ENCODE data around the gene NANOS2. TPM values are rescaled to one million over a fixed set of nuclear protein-coding genes. Genes with fewer than 3 reads are reported as not detected.
A peak's percentile ranks its signal among the peaks of the same experiment; 100 is the strongest.
"Not testable (repeated sequence)": the region's sequence is repeated elsewhere in the genome, so short reads cannot be mapped to it uniquely, and the experiment has no call there.

NANOS2 gene
- total and polyA plus RNA-seq, 12 donors = not detected

DNA sequence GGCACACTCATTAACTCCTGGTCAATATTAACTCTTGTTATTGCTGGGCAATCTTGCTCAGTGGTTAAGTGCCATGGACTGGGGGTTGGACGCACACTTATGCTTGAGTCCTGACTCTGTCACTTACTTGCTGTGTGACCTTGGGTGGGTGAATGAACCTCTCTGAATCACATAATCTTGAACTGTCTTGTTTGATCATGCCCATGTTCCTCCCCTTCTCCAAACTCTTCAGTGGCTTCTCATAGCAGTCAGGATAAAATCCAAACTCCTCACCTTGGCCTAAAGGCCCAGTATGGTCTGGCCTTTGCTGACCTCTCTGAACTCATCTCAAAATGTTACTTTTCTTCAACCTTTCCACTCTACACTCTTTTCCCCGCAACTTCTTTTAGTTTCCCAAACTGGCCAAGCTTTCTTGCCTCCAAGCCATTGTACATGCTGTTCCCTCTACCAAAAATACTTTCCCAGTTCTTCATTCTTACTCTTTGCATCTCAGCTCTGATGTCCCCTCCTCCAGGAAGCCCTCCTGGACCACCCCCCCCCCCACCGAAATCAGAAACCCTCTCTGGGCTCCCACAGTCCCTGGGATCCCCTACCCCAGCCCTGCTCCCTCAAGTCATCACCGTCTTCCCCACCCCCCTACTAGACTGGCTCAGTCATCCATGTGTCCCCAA, 14.5 kb downstream of the NANOS2 start:
- Histone ChIP-seq H3K9me3 (replicated peaks in 1 of 3) (no peaks in the 10 kb centered on the region), H3K27me3 (no peaks in the 10 kb centered on the region), H3K27ac (peak overlapping the region in 2 of 5 donors; percentile 10 to 75), H3K4me1 (replicated peaks in 1 of 2) (peaks cover 16 to 20% of the 10 kb centered on the region in 2 donors), H3K4me3 (no peak overlapping the region), H3K36me3 (replicated peaks in 1 of 2) (peaks cover 0 to 27% of the 10 kb centered on the region in 2 donors)
- intact Hi-C loops (cut with DNase I) = no loop called here
- TF ChIP-seq POLR2A (IDR thresholded peaks at IDR 0.05) = no peak
- TF ChIP-seq, protein P1, sequence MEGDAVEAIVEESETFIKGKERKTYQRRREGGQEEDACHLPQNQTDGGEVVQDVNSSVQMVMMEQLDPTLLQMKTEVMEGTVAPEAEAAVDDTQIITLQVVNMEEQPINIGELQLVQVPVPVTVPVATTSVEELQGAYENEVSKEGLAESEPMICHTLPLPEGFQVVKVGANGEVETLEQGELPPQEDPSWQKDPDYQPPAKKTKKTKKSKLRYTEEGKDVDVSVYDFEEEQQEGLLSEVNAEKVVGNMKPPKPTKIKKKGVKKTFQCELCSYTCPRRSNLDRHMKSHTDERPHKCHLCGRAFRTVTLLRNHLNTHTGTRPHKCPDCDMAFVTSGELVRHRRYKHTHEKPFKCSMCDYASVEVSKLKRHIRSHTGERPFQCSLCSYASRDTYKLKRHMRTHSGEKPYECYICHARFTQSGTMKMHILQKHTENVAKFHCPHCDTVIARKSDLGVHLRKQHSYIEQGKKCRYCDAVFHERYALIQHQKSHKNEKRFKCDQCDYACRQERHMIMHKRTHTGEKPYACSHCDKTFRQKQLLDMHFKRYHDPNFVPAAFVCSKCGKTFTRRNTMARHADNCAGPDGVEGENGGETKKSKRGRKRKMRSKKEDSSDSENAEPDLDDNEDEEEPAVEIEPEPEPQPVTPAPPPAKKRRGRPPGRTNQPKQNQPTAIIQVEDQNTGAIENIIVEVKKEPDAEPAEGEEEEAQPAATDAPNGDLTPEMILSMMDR (IDR thresholded peaks at IDR 0.05) = no peak
- DNase-seq = no peak
- WGBS, 4 donors = 74 to 81% (median 76%) methylated on average over 4 of the region's 4 CpGs

DNA sequence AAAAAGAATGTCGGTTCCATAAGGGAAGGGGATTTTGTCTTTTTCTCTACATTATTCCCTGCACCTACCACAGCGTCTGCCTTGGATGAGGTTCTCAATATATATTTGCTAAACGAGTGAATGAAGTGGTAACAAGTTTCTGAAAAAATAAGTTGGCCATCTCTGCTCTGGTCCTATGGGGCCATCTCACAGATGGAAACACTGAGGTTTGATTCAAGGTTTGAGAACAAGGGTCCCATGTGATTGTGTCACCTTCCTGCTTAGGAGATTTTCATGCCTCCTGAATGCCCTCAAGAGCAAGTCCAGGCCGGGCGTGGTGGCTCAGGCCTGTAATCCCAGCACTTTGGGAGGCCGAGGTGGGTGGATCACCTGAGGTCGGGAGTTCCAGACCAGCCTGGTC, 15.3 kb downstream of the NANOS2 start:
- TF ChIP-seq, protein P1 (IDR thresholded peaks at IDR 0.05) = no peak
- no peak for TF ChIP-seq POLR2A (IDR thresholded peaks at IDR 0.05)
- Histone ChIP-seq H3K4me1 (replicated peaks in 1 of 2) (peaks cover 16 to 20% of the 10 kb centered on the region in 2 donors), H3K27ac (no peak overlapping the region), H3K4me3 (no peak overlapping the region), H3K9me3 (replicated peaks in 1 of 3) (no peaks in the 10 kb centered on the region), H3K27me3 (no peaks in the 10 kb centered on the region), H3K36me3 (replicated peaks in 1 of 2) (peaks cover 0 to 35% of the 10 kb centered on the region in 2 donors)
- WGBS, 4 donors = 93 to 95% (median 93%) methylated on average over 6 to 7 of the region's 7 CpGs
- intact Hi-C loops (cut with DNase I) = no loop called here
- DNase-seq = no peak

DNA sequence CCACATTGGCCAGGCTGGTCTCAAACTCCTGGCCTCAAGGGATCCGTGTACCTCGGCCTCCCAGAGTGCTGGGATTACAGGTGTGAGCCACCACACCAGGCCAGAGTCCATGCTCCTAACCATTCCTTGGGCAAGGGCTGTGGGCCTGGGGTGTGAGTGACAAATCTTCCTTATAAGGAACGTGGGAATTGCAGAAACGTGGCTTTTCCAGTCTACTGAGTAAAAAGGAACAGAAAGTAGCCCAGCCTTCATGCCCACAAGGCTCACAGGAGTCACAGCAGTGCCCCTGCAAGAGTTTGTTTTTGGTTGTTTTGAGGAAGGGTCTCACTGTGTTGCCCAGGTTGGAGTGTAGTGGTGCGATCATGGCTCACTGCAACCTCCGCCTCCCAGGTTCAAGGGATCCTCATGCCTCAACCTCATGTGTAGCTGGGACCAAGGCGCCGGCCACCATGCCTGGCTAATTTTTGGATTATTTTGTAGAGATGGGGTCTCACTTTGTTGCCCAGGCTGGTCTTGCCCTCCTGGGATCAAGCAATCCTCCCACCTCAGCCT, 17.2 kb downstream of the NANOS2 start:
- intact Hi-C loops (cut with DNase I) = no loop called here
- no peak for TF ChIP-seq POLR2A (IDR thresholded peaks at IDR 0.05)
- TF ChIP-seq, protein P1 (IDR thresholded peaks at IDR 0.05) = no peak
- H3K27me3 ChIP-seq = no peaks in the 10 kb centered on the region
- no peaks in the 10 kb centered on the region for H3K9me3 ChIP-seq (replicated peaks in 1 of 3)
- no peak overlapping the region for H3K4me3 ChIP-seq
- peaks cover 0 to 36% of the 10 kb centered on the region in 2 donors for H3K36me3 ChIP-seq (replicated peaks in 1 of 2)
- DNase-seq = no peak
- 78 to 95% (median 92%) methylated on average over 5 to 8 of the region's 8 CpGs for WGBS, 4 donors
- H3K4me1 ChIP-seq (replicated peaks in 1 of 2) = peaks cover 16 to 20% of the 10 kb centered on the region in 2 donors
- H3K27ac ChIP-seq = no peak overlapping the region

DNA sequence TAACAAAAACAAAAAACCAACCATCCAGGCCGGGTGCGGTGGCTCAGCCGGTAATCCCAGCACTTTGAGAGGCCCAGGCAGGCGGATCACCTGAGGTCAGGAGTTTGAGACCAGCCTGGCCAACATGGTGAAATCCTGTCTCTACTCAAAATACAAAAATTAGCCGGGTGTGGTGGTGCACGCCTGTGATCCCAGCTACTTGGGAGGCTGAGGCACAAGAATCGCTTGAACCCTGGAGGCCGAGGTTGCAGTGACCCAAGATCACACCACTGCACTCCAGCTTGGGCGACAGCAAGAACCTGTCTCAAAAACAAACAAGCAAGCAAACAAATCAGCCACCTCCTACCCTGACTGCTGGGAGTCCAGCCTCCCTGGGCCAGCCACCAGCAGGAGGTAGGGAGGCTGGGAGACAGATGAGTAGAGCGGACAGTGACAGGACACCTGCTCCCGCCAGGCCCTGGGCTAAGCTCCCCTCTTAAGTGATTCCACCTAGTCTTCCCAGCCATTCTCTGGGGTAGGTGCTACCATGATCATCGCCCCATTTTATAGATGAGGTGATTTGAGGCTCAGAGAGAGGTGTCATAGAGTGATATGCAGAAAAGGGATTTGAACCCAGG, 18.5 kb downstream of the NANOS2 start:
- H3K27ac ChIP-seq; intact Hi-C loops (cut with DNase I); DNase-seq; H3K4me3 ChIP-seq; H3K27me3 ChIP-seq; H3K9me3 ChIP-seq (replicated peaks in 1 of 3): not testable (repeated sequence)
- peaks cover 10 to 15% of the 10 kb centered on the region in 2 donors for H3K4me1 ChIP-seq (replicated peaks in 1 of 2)
- H3K36me3 ChIP-seq (replicated peaks in 1 of 2) = peaks cover 0 to 36% of the 10 kb centered on the region in 2 donors
- 94 to 96% (median 95%) methylated on average over 10 to 12 of the region's 12 CpGs for WGBS, 4 donors

All from adrenal gland (tissue), 12 donors.